ENCODE data around the gene GADD45G. TPM values are rescaled to one million over a fixed set of nuclear protein-coding genes. Genes with fewer than 3 reads are reported as not detected.

GADD45G gene
- total and polyA plus RNA-seq, 2 of the 8 experiments (the other 6 are each of a cell fraction or from before 2014, with no cell fraction given): 7.0 to 11.4 TPM

GRCh38 chr9:89574309-89574708, 30.5 kb upstream of the GADD45G start (continued):
- TF ChIP-seq EZH2 (IDR thresholded peaks at IDR 0.05; ENCODE audit: low read depth, low read length, severe bottlenecking): no peak
